HG03175 (cell line): ENCODE data around the gene CCDC12.
A peak's percentile ranks its signal among the peaks of the same experiment; 100 is the strongest.

Experiments
- ATAC-seq: cut with Tn5 transposase; IDR thresholded peaks from one replicate; pipeline ENCODE4 v1.9.1; 2021; ENCODE audit warnings: mild to moderate bottlenecking, moderate library complexity; ENCODE audit not compliant: unreplicated experiment

The CCDC12 gene

GRCh38 chr3:46942076-46942475 lies 34.5 kb downstream of the CCDC12 start:
- ATAC-seq = no peak

GRCh38 chr3:46939578-46940445 lies 36.7 kb downstream of the CCDC12 start:
- no peak for ATAC-seq

- ATAC-seq = no peak
Measured at GRCh38 chr3:46938118-46938517, 38.4 kb downstream of the CCDC12 start.

GRCh38 chr3:46936733-46937250 lies 39.8 kb downstream of the CCDC12 start:
- no peak for ATAC-seq

- no peak for ATAC-seq
Measured at GRCh38 chr3:46935989-46936558, 40.5 kb downstream of the CCDC12 start.

- ATAC-seq = no peak
Measured at GRCh38 chr3:46935168-46935858, 41.2 kb downstream of the CCDC12 start.

GRCh38 chr3:46934498-46935167 lies 41.9 kb downstream of the CCDC12 start:
- ATAC-seq = no peak

GRCh38 chr3:46934072-46934471 lies 42.5 kb downstream of the CCDC12 start:
- ATAC-seq = no peak

- no peak for ATAC-seq
Measured at GRCh38 chr3:46933261-46933660, 43.3 kb downstream of the CCDC12 start.

GRCh38 chr3:46932455-46933225 lies 43.9 kb downstream of the CCDC12 start:
- ATAC-seq = no peak

GRCh38 chr3:46931631-46932331 lies 44.8 kb downstream of the CCDC12 start:
- ATAC-seq = no peak

GRCh38 chr3:46930945-46931403 lies 45.6 kb downstream of the CCDC12 start:
- ATAC-seq = no peak

GRCh38 chr3:46930166-46930944 lies 46.2 kb downstream of the CCDC12 start:
- no peak for ATAC-seq

- ATAC-seq = no peak
Measured at GRCh38 chr3:46929324-46929723, 47.2 kb downstream of the CCDC12 start.

GRCh38 chr3:46928282-46928681 lies 48.3 kb downstream of the CCDC12 start:
- ATAC-seq = no peak

GRCh38 chr3:46927718-46928073 lies 48.8 kb downstream of the CCDC12 start:
- peak; percentile 8 for ATAC-seq

- peak; percentile 68 for ATAC-seq
Measured at GRCh38 chr3:46926871-46927717, 49.5 kb downstream of the CCDC12 start.

- ATAC-seq = no peak
Measured at GRCh38 chr3:46926447-46926846, 50.1 kb downstream of the CCDC12 start.
